ENCODE measurements around the gene B3GLCT. TPM values are rescaled to one million over a fixed set of nuclear protein-coding genes. Genes with fewer than 3 reads are reported as not detected.

Gene B3GLCT
- total and polyA plus RNA-seq, 2 of the 13 experiments (the other 11 are each of a cell fraction or from before 2014, with no cell fraction given) = 2.0 to 7.1 TPM

DNA sequence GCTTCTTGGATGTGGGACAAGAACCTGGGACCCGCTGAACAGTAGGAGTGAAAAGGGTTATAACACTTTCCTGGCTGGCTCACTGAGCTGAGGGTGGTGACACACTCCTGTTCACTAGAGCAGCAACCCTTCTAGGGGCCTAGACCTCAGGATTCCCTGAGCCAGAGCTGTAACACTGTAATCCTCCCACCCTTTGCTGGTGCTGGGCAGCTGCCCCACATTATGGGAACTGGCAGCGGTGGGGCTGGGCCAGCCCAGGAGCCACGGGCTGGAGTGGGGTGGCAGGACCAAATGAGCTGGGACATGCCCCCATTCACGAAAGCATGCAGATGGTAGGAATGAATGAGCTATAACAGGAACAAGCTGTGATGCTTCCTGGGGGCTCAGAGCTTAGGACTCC is 110.6 kb downstream of the B3GLCT start (continued):
- TF ChIP-seq NFE2 (CRISPR knock-in tag; IDR thresholded peaks at IDR 0.05) = no peak
- TF ChIP-seq ZNF205 (CRISPR knock-in tag; IDR thresholded peaks at IDR 0.05) = no peak

- Histone ChIP-seq H3K27me3 (ENCODE audit: control insufficient read depth in 1 of 2, insufficient read depth in 2 of 2, low read length in 2 of 2) (no peaks in the 10 kb centered on the region), H3K27ac (ENCODE audit: extremely low read length, insufficient read depth, low read length) (no peak overlapping the region), H3K4me2 (ENCODE audit: low read depth, low read length) (no peak overlapping the region), H3K36me3 (replicated peaks in 1 of 2; ENCODE audit: control insufficient read depth in 1 of 2, insufficient read depth in 2 of 2, low read length in 2 of 2) (no peaks in the 10 kb centered on the region), H3K9me3 (ENCODE audit: low read length) (peaks cover 28% of the 10 kb centered on the region), H2AFZ (ENCODE audit: low read length) (no peak overlapping the region), H3K4me1 (ENCODE audit: insufficient read depth, low read length) (no peaks in the 10 kb centered on the region), H3K9ac (ENCODE audit: insufficient read depth, low read depth, low read length) (no peak overlapping the region), H4K20me1 (ENCODE audit: insufficient read depth, low read length) (no peaks in the 10 kb centered on the region), H3K79me2 (ENCODE audit: insufficient read depth, low read length) (no peaks in the 10 kb centered on the region), H3K4me3 (replicated peaks in 1 of 3; ENCODE audit: insufficient read depth in 1 of 3, low read depth in 2 of 3, low read length in 3 of 3) (no peak overlapping the region)
- no peak for DNase-seq (ENCODE audit: low spot score)
- in situ Hi-C loops (cut with HindIII; ENCODE audit: extremely low pct_ligation_motif_present, low pct_unique_long_range_greater_than_20kb) (no loop called here), intact Hi-C loops (cut with micrococcal nuclease; ENCODE audit: unreplicated experiment) (no loop called here)
- no peak for ATAC-seq
- POLR2A ChIA-PET = no interaction called here
- CTCF ChIA-PET (ENCODE audit: low intra/inter-chr PET ratio, low total read pairs) = no interaction called here
- WGBS (ENCODE audit: low lambda C conversion rate) = 55% methylated on average over 2 of the region's 3 CpGs
- no TSS peak for BruUV-seq (replicated peaks)
- no peak for FAIRE-seq
- no peak for TF ChIP-seq SETDB1 (CRISPR knock-in tag; IDR thresholded peaks at IDR 0.05; ENCODE audit: borderline replicate concordance)
- TF ChIP-seq KDM1A (CRISPR knock-in tag; IDR thresholded peaks at IDR 0.05) = no peak
- TF ChIP-seq ZNF713 (CRISPR knock-in tag; IDR thresholded peaks at IDR 0.05) = no peak
- TF ChIP-seq ZNF282 (IDR thresholded peaks at IDR 0.05; ENCODE audit: partially characterized antibody) = no peak
- no peak for TF ChIP-seq ZNF280B (CRISPR knock-in tag; IDR thresholded peaks at IDR 0.05; ENCODE audit: borderline replicate concordance)
- no peak for TF ChIP-seq NR3C1 (CRISPR knock-in tag; IDR thresholded peaks at IDR 0.05)
- TF ChIP-seq STAT6 (CRISPR knock-in tag; IDR thresholded peaks at IDR 0.05; ENCODE audit: borderline replicate concordance) = no peak
- no peak for TF ChIP-seq RFX3 (CRISPR knock-in tag; IDR thresholded peaks at IDR 0.05)
- no peak for TF ChIP-seq NONO (IDR thresholded peaks at IDR 0.05)
- TF ChIP-seq NONO (CRISPR knock-in tag; conservative IDR thresholded peaks at IDR 0.05) = no peak
- TF ChIP-seq MATR3 (CRISPR knock-in tag; IDR thresholded peaks at IDR 0.05) = no peak
- no peak for TF ChIP-seq SMAD9 (CRISPR knock-in tag; IDR thresholded peaks at IDR 0.05)
- no peak for TF ChIP-seq POLR2A (IDR thresholded peaks at IDR 0.05; ENCODE audit: insufficient read depth in 1 of 2, low read depth in 2 of 2, low read length in 2 of 2)
- no peak for TF ChIP-seq ZNF777 (CRISPR knock-in tag; IDR thresholded peaks at IDR 0.05)
- no peak for TF ChIP-seq RFXANK (CRISPR knock-in tag; IDR thresholded peaks at IDR 0.05)
- no peak for TF ChIP-seq ATF3 (CRISPR knock-in tag; IDR thresholded peaks at IDR 0.05)
- TF ChIP-seq EED (CRISPR knock-in tag; IDR thresholded peaks at IDR 0.05) = no peak
- no peak for TF ChIP-seq ZNF580 (CRISPR knock-in tag; IDR thresholded peaks at IDR 0.05; ENCODE audit: borderline replicate concordance, low read depth)
Observed at GRCh38 chr13:31310786-31311185, 111.0 kb downstream of the B3GLCT start.
